SK-N-SH (cell line): ENCODE results near the gene TRPM2. TPM values are rescaled to one million over a fixed set of nuclear protein-coding genes. Genes with fewer than 3 reads are reported as not detected.
"Not testable (repeated sequence)": the region's sequence is repeated elsewhere in the genome, so short reads cannot be mapped to it uniquely, and the experiment has no call there.

Experiments
- CTCF ChIA-PET: fragments of 300-600, 350-600 bp; formaldehyde crosslinking; extraction: SDS; loops from one replicate; lab custom pipeline; 2021; lab: Yijun Ruan, JAX
- POLR2A ChIA-PET: fragments of 350-600 bp; sonication (Branson Sonifier 250); formaldehyde crosslinking; extraction: SDS; loops from one replicate; lab custom pipeline; 2020; ENCODE audit warnings: antibody characterized with exemption, inconsistent platforms; lab: Yijun Ruan, JAX
- DNase-seq: peaks from one replicate; pipeline ENCODE4 v3.0.0; 2012
- H2AFZ ChIP-seq: fragments of 200-600 bp; sonication (generic); 2 replicates; pipeline ENCODE4 v1.8.1; 2016; ENCODE audit warnings: antibody characterized with exemption, mild to moderate bottlenecking, low read depth
- H3F3A ChIP-seq: fragments of 200-600 bp; sonication (generic); replicated peaks from 2 replicates; pipeline ENCODE3; 2016; ENCODE audit warnings: antibody characterized with exemption, mild to moderate bottlenecking; ENCODE audit not compliant: insufficient read depth
- H3K27ac ChIP-seq, 2 experiments: fragments of 200-500 bp in 1 of 2; fragments of 200-600 bp in 1 of 2; sonication (Bioruptor generic) in 1 of 2; sonication (generic), shearing (Covaris generic) in 1 of 2; 2 replicates each; pipeline versions ENCODE4 v1.5.1 to v1.6.1; 2014 to 2016; ENCODE audit warnings: low read depth in 2 of 2, inconsistent platforms in 1 of 2, low read length in 1 of 2, mild to moderate bottlenecking in 1 of 2, mixed read lengths in 1 of 2
- H3K27me3 ChIP-seq: fragments of 200-600 bp; sonication (generic), shearing (Covaris generic); 2 replicates; pipeline ENCODE4 v1.6.1; 2016; ENCODE audit warnings: mixed run types; ENCODE audit not compliant: insufficient read depth
- H3K36me3 ChIP-seq, 2 experiments: fragments of 200-500 bp in 1 of 2; fragments of 200-600 bp in 1 of 2; sonication (Bioruptor generic) in 1 of 2; sonication (generic) in 1 of 2; replicated peaks in 1 of 2; 2 replicates each; pipeline versions ENCODE3 to v1.5.1; 2014 to 2016; ENCODE audit warnings: low read length in 1 of 2, mild to moderate bottlenecking in 1 of 2; ENCODE audit not compliant: insufficient read depth in 2 of 2, control insufficient read depth in 1 of 2
- H3K4me1 ChIP-seq, 2 experiments: fragments of 200-500 bp in 1 of 2; fragments of 200-600 bp in 1 of 2; sonication (Bioruptor generic) in 1 of 2; sonication (generic), shearing (Covaris generic) in 1 of 2; 2 replicates each; pipeline versions ENCODE4 v1.5.1 to v1.6.1; 2014 to 2016; ENCODE audit warnings: low read depth in 1 of 2, low read length in 1 of 2, mixed run types in 1 of 2; ENCODE audit not compliant: insufficient read depth in 2 of 2, control insufficient read depth in 1 of 2
- H3K4me2 ChIP-seq: fragments of 200-600 bp; sonication (generic), shearing (Covaris generic); 2 replicates; pipeline ENCODE4 v1.6.1; 2017; ENCODE audit warnings: mixed run types
- H3K4me3 ChIP-seq, 2 experiments: fragments of 200-500 bp in 1 of 2; fragments of 200-600 bp in 1 of 2; sonication (Bioruptor generic) in 1 of 2; sonication (generic), shearing (Covaris generic) in 1 of 2; 2 replicates each; pipeline versions ENCODE4 v1.5.1 to v1.8.1; 2014 to 2016; ENCODE audit warnings: low read depth in 2 of 2, inconsistent platforms in 1 of 2, low read length in 1 of 2, mild to moderate bottlenecking in 1 of 2, mixed read lengths in 1 of 2, moderate library complexity in 1 of 2
- H3K79me2 ChIP-seq: fragments of 200-600 bp; sonication (generic); 2 replicates; pipeline ENCODE4 v1.8.1; 2017; ENCODE audit warnings: mild to moderate bottlenecking; ENCODE audit not compliant: insufficient read depth
- H3K9ac ChIP-seq: fragments of 200-600 bp; sonication (generic); 2 replicates; pipeline ENCODE4 v1.6.1; 2017; ENCODE audit warnings: mixed run types
- H3K9me2 ChIP-seq: fragments of 200-600 bp; sonication (generic); 2 replicates; pipeline ENCODE4 v1.6.1; 2017; ENCODE audit warnings: mixed run types
- H3K9me3 ChIP-seq: fragments of 200-600 bp; sonication (generic); 2 replicates; pipeline ENCODE4 v1.6.1; 2017; ENCODE audit warnings: mixed run types, mild to moderate bottlenecking, moderate library complexity
- H4K20me1 ChIP-seq: fragments of 200-600 bp; sonication (generic); 2 replicates; pipeline ENCODE4 v1.6.1; 2017; ENCODE audit warnings: mild to moderate bottlenecking, mixed run types; ENCODE audit not compliant: insufficient read depth
- EP300 ChIP-seq, 2 experiments: IDR thresholded peaks; 2 replicates each; pipeline versions ENCODE4 v1.4.0 to v1.6.1; 2012; ENCODE audit warnings: borderline replicate concordance in 1 of 2, low read depth in 1 of 2, low read length in 1 of 2
- FOSL2 ChIP-seq: IDR thresholded peaks from 2 replicates; pipeline ENCODE4 v1.4.0; 2012; ENCODE audit warnings: low read depth, mild to moderate bottlenecking, moderate library complexity, borderline replicate concordance
- FOXJ3 ChIP-seq: sonication (generic); formaldehyde crosslinking; IDR thresholded peaks from 2 replicates; pipeline ENCODE4 v1.5.1; 2020; ENCODE audit warnings: mild to moderate bottlenecking, missing genetic modification reagents
- FOXM1 ChIP-seq: IDR thresholded peaks from 2 replicates; pipeline ENCODE4 v1.4.0; 2012; ENCODE audit warnings: low read depth, mild to moderate bottlenecking
- GABPA ChIP-seq: IDR thresholded peaks from 2 replicates; pipeline ENCODE4 v1.4.0; 2012; ENCODE audit warnings: low read depth, mild to moderate bottlenecking
- MXI1 ChIP-seq: IDR thresholded peaks from 2 replicates; pipeline ENCODE4 v1.6.1; 2012; ENCODE audit warnings: mild to moderate bottlenecking, low read depth, low read length, improper control_type of control experiment
- RAD21 ChIP-seq: IDR thresholded peaks from 2 replicates; pipeline ENCODE4 v1.6.1; 2012; ENCODE audit warnings: mild to moderate bottlenecking, low read length
- TEAD4 ChIP-seq: IDR thresholded peaks from 2 replicates; pipeline ENCODE4 v1.4.0; 2012; ENCODE audit warnings: mild to moderate bottlenecking, borderline replicate concordance; ENCODE audit not compliant: insufficient read depth
- YY1 ChIP-seq: IDR thresholded peaks from 2 replicates; pipeline ENCODE4 v1.4.0; 2012; ENCODE audit warnings: low read depth, mild to moderate bottlenecking
- WGBS: methylation state at CpG from one replicate; pipeline ENCODE4 v1.1.6; 2017; ENCODE audit warnings: low lambda C conversion rate; 5-methylcytosine and 5-hydroxymethylcytosine counted together
- polyA plus RNA-seq, 3 experiments: library from polyadenylated mRNA; depleted of rRNA; stranded (reverse); fragments of >200 nt; gene quantifications; 2 replicates each; pipeline ENCODE4 v1.2.3, GENCODE V29; 2012
- TF ChIP-seq, protein P1 (sequence below): fragments of 200-600 bp; sonication (generic); IDR thresholded peaks from 2 replicates; pipeline ENCODE4 v1.6.1; 2017; ENCODE audit warnings: antibody characterized with exemption, mild to moderate bottlenecking, moderate library complexity

TRPM2 gene
- polyA plus RNA-seq, 1 of the 3 experiments (the other 2 are of a cell fraction) = not detected

- CTCF ChIA-PET = interaction anchor here (1.2 kb wide), 1 partner anchor 93 kb away, joined by 3 read pairs; no protein-coding TSS in a partner anchor
- Histone ChIP-seq H4K20me1 (no peaks in the 10 kb centered on the region), H3K4me3 (no peak overlapping the region), H3K27ac (no peak overlapping the region), H3K4me2 (no peak overlapping the region), H3K36me3 (no peaks in the 10 kb centered on the region), H3F3A (no peaks in the 10 kb centered on the region), H3K9me2 (no peaks in the 10 kb centered on the region), H3K4me1 (no peaks in the 10 kb centered on the region), H3K9me3 (no peaks in the 10 kb centered on the region), H3K79me2 (no peaks in the 10 kb centered on the region), H2AFZ (no peak overlapping the region), H3K9ac (no peak overlapping the region), H3K27me3 (peaks cover 26% of the 10 kb centered on the region)
- TF ChIP-seq FOSL2 (no peak), MXI1 (no peak), FOXJ3 (CRISPR knock-in tag) (no peak), GABPA (no peak), YY1 (no peak), RAD21 (no peak)
- DNase-seq = no peak
- 36% methylated on average over 8 of the region's 8 CpGs for WGBS
- POLR2A ChIA-PET = no interaction called here
Observed at GRCh38 chr21:44359396-44359795, 6.0 kb downstream of the TRPM2 start.

GRCh38 chr21:44360159-44360558 lies 6.7 kb downstream of the TRPM2 start:
- TF ChIP-seq, protein P1, sequence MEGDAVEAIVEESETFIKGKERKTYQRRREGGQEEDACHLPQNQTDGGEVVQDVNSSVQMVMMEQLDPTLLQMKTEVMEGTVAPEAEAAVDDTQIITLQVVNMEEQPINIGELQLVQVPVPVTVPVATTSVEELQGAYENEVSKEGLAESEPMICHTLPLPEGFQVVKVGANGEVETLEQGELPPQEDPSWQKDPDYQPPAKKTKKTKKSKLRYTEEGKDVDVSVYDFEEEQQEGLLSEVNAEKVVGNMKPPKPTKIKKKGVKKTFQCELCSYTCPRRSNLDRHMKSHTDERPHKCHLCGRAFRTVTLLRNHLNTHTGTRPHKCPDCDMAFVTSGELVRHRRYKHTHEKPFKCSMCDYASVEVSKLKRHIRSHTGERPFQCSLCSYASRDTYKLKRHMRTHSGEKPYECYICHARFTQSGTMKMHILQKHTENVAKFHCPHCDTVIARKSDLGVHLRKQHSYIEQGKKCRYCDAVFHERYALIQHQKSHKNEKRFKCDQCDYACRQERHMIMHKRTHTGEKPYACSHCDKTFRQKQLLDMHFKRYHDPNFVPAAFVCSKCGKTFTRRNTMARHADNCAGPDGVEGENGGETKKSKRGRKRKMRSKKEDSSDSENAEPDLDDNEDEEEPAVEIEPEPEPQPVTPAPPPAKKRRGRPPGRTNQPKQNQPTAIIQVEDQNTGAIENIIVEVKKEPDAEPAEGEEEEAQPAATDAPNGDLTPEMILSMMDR = peak; percentile 11; the same call in 1 of the 2 replicates
- no peak for TF ChIP-seq TEAD4
- no peak for TF ChIP-seq EP300 (IDR thresholded peaks at IDR 0.05; ENCODE audit: borderline replicate concordance in 1 of 2, low read depth in 1 of 2, low read length in 1 of 2)
- TF ChIP-seq FOXM1 = no peak
- H3K36me3 ChIP-seq = no peaks in the 10 kb centered on the region
- no peak overlapping the region for H3K4me2 ChIP-seq
- H3K27ac ChIP-seq = no peak overlapping the region
- no peak overlapping the region for H2AFZ ChIP-seq
- H3K9ac ChIP-seq = no peak overlapping the region
- H3K9me2 ChIP-seq = no peaks in the 10 kb centered on the region
- no peak overlapping the region for H3K4me3 ChIP-seq
- H3K27me3 ChIP-seq = peaks cover 28% of the 10 kb centered on the region
- H3F3A ChIP-seq = no peaks in the 10 kb centered on the region
- 7% methylated on average over 7 of the region's 8 CpGs for WGBS
- ChIA-PET POLR2A (no interaction called here), CTCF (no interaction called here)
- H4K20me1 ChIP-seq = no peaks in the 10 kb centered on the region
- H3K79me2 ChIP-seq = no peaks in the 10 kb centered on the region
- no peaks in the 10 kb centered on the region for H3K9me3 ChIP-seq
- no peak for DNase-seq
- no peaks in the 10 kb centered on the region for H3K4me1 ChIP-seq

GRCh38 chr21:44361903-44362302 lies 8.5 kb downstream of the TRPM2 start:
- H3K27ac ChIP-seq, H3K36me3 ChIP-seq, CTCF ChIA-PET, H2AFZ ChIP-seq, H3F3A ChIP-seq, DNase-seq, H3K9me3 ChIP-seq, H3K4me1 ChIP-seq, H3K9me2 ChIP-seq, H4K20me1 ChIP-seq, POLR2A ChIA-PET, H3K4me3 ChIP-seq, H3K4me2 ChIP-seq, H3K79me2 ChIP-seq, H3K9ac ChIP-seq: not testable (repeated sequence)
- peaks cover 37% of the 10 kb centered on the region for H3K27me3 ChIP-seq
- WGBS = 23% methylated on average over 5 of the region's 5 CpGs
